HG02943 (cell line): ENCODE data around the gene RAB28.
A peak's percentile ranks its signal among the peaks of the same experiment; 100 is the strongest.

Source experiments
- ATAC-seq: cut with Tn5 transposase; IDR thresholded peaks from one replicate; pipeline ENCODE4 v1.9.1; 2021; ENCODE audit warnings: mild to moderate bottlenecking, low read depth, moderate library complexity; ENCODE audit not compliant: unreplicated experiment

Gene RAB28

GRCh38 chr4:13511101-13511500, 27.0 kb upstream of the RAB28 start:
- no peak for ATAC-seq

- ATAC-seq = no peak
Measured at GRCh38 chr4:13509442-13509841, 25.3 kb upstream of the RAB28 start.

- ATAC-seq = no peak
Measured at GRCh38 chr4:13504374-13504773, 20.2 kb upstream of the RAB28 start.

GRCh38 chr4:13498469-13498868, 14.3 kb upstream of the RAB28 start:
- no peak for ATAC-seq

GRCh38 chr4:13496605-13497004, 12.5 kb upstream of the RAB28 start:
- ATAC-seq = no peak

GRCh38 chr4:13495753-13496152, 11.6 kb upstream of the RAB28 start:
- ATAC-seq = no peak

- ATAC-seq = no peak
Measured at GRCh38 chr4:13493793-13494192, 9.7 kb upstream of the RAB28 start.

- ATAC-seq = no peak
Measured at GRCh38 chr4:13492747-13493146, 8.6 kb upstream of the RAB28 start.

GRCh38 chr4:13484749-13485221, 645 bp upstream of the RAB28 start:
- ATAC-seq = peak; percentile 39

- peak; percentile 27 for ATAC-seq
Measured at GRCh38 chr4:13483768-13484121, 395 bp downstream of the RAB28 start.

- ATAC-seq = peak; percentile 4
Measured at GRCh38 chr4:13483136-13483767, 888 bp downstream of the RAB28 start.

- no peak for ATAC-seq
Measured at GRCh38 chr4:13481569-13481968, 2.6 kb downstream of the RAB28 start.

- no peak for ATAC-seq
Measured at GRCh38 chr4:13478707-13479106, 5.4 kb downstream of the RAB28 start.

GRCh38 chr4:13478131-13478530, 6.0 kb downstream of the RAB28 start:
- no peak for ATAC-seq

- ATAC-seq = no peak
Measured at GRCh38 chr4:13476915-13477314, 7.2 kb downstream of the RAB28 start.

- ATAC-seq = no peak
Measured at GRCh38 chr4:13476152-13476551, 8.0 kb downstream of the RAB28 start.

GRCh38 chr4:13471400-13471799, 12.7 kb downstream of the RAB28 start:
- no peak for ATAC-seq

- no peak for ATAC-seq
Measured at GRCh38 chr4:13470379-13470778, 13.8 kb downstream of the RAB28 start.

- no peak for ATAC-seq
Measured at GRCh38 chr4:13464973-13465372, 19.2 kb downstream of the RAB28 start.

- no peak for ATAC-seq
Measured at GRCh38 chr4:13464543-13464942, 19.6 kb downstream of the RAB28 start.

- no peak for ATAC-seq
Measured at GRCh38 chr4:13461191-13461905, 22.8 kb downstream of the RAB28 start.

- no peak for ATAC-seq
Measured at GRCh38 chr4:13455411-13455810, 28.7 kb downstream of the RAB28 start.
